Stimulated activated CD8-positive, alpha-beta memory T cell treated with anti-CD3 and anti-CD28 coated beads, Interleukin-7, amount 100 ng/mL, for 24 hours (primary cell): Measurements from ENCODE around the gene FSIP1.

Source experiments
- DNase-seq: peaks from one replicate; pipeline ENCODE4 v3.0.0-alpha.2; 2020; ENCODE audit warnings: low read depth

Gene FSIP1

DNA sequence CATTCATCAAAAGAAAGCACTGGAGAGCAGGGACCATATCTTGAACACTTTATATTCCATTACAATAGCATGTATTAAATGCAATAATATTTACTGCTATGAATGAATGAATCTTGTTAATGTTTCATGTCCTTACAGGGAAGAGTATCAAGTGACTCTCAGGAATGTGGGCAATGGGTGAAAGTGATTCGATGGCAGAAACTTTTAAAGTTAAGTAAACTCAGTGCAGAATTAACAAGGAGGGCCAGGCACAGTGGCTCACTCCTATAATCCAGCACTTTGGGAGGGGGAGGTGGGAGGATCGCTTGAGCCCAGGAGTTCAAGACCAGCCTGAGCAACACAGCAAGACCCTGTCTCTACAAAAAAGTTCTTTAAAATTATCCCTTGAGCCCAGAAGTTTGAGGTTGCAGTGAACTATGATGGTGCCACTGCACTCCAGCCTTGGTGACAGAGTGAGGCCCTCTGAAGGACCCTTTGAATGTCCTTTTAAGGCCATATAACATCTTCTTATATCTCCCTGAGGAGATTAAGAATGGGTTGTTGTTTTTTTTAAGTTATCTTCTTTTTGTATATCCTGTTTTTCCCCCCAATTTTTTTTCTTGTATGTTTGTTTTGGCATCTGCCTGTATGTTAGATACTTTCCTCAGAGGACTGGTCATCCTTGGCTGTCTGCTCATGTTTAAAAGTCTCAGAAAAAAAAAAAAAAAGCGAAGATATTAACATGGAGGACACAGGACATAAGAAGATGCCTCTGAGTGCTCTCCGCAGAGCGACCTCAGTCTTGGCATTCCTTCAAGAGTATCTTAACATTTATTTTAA, 9.6 kb upstream of the FSIP1 start:
- DNase-seq: no peak

DNA sequence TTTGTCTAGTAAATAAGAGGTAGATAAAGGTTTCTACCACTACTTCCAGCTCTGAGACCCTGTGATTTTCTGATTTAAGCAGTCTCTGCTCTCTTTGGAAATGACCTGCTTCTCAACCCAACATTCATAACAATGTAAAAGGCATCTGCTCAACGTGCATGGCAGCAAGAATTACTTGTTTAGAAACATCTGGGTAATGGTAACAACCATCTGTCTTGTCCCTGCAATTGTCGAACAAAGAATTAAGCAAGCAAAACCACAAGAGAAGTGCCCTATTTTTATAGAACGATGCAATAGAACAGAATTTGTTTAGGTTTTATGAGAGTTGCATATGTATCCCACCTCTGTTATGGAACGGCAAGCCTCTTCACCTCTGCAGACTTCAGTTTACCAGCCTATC, 7.1 kb upstream of the FSIP1 start:
- DNase-seq: no peak

GRCh38 chr15:39788800-39789565, 6.3 kb upstream of the FSIP1 start:
- no peak for DNase-seq

DNA sequence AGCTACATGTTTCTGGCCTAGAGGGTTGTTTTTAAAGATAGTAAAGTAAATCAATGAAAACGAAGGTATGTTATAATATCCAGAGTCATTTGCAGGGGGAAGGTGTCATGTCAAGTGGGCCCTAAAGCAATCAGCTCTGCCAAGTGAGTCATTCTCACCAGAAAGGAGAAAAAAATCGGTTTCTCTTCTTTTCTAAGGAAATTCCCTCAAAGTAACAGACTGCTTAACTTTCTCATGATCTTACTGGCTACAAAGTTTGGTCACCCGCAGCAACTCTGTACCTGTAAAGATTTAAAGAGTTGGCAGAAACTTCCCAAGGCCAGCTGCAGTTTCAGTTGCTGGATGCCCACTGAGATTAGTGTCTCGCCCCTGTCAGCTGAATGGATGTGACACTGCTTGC, 5.5 kb upstream of the FSIP1 start:
- DNase-seq: no peak

GRCh38 chr15:39787479-39787878, 4.8 kb upstream of the FSIP1 start:
- DNase-seq: no peak

DNA sequence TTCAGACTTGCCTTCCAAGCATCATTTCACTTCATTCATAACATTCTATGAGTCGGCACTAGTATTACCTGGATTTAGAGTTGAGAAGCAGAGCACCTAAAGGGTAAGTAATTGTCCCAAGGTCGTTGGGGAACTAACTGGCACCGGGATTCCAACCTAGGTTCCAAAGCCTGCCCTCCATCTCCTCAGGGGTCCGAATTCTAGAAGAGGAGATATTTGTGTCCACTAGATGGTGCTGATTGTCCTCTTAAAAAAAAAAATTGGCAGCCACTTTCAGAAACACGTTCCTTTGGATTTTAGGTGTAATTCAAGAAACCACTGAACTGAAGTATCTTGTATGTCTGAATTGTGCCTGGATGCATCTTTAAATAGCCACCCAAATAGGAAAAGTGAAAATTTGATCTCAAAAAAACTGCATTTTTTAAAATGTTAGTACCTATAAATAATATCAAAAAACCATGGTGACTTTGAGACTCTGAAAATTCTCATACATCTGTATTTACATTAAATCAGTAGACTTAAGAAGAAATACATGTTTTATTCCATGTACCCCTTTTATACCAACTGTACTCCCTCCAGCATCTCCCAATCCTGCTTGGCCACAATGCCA, 3.9 kb upstream of the FSIP1 start:
- no peak for DNase-seq

DNA sequence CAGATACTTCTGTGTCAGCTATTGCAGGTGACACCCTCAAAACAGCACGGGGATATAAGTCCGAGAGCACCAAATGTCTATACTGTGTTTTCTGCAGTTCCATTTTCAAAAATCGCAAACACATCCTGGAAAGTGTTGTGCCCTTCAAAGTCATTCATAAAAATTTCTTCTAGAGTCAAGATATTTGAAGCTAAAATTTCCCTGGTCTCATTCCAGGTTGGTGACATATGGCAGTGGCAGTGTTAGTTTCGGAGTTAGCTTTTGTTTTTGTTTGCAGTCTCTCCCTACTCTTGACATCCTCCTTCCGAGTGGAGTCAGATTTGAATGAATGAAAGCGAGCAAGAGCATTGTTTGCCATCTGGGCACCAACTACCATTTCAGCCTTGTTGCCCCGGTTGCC, 3.2 kb upstream of the FSIP1 start:
- DNase-seq: no peak

GRCh38 chr15:39785139-39785538, 2.5 kb upstream of the FSIP1 start:
- no peak for DNase-seq

- no peak for DNase-seq
These were observed 2.0 kb upstream of the FSIP1 start for GRCh38 chr15:39784638-39785037.

DNA sequence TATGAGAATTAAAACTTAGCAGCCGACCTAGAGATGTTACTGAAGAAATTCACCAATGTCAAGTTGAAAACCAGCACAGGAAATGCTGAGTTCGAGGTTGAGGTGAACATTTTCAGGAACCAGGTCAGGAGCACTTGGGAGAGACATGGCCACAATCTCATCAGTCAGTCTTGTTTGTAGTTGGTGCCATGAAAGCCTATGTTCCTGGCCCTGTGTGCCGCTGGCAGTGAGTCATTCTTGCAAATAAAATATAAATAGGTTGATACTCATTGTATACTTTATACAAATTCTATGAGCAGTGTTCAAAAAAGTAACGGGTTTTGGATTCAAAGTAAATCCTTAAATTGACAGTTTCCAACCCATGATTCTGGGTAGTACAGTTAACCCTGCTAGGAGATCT, 1.5 kb upstream of the FSIP1 start:
- DNase-seq: no peak

DNA sequence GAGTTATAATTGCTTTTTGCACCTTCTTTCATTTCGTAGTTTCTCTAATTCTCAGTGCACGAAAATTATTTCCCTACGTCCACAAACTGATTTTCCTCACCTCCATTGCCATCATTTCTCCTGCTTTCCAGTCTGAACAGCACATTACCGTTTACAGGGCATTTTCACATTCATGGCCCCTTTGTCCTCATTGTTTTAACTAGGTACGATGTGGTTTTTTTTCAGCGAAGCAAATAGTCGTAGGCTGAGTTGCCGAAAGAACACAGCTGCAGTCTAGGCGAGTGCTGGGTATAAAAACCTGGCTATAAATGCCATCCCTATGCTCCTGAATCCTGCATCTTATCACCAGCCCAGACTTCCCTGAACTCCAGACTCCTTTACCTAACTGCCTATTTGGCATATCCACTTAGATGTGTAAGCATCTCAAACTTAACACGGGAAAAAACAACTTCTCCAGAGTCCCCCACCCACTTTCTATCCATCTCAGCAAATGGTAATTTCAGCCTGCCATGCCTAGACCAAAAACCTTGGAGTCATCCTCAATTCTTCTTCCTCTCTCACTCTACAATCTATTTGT, 691 bp upstream of the FSIP1 start:
- DNase-seq: no peak

- DNase-seq: no peak
These were observed 706 bp downstream of the FSIP1 start for GRCh38 chr15:39781967-39782302.

DNA sequence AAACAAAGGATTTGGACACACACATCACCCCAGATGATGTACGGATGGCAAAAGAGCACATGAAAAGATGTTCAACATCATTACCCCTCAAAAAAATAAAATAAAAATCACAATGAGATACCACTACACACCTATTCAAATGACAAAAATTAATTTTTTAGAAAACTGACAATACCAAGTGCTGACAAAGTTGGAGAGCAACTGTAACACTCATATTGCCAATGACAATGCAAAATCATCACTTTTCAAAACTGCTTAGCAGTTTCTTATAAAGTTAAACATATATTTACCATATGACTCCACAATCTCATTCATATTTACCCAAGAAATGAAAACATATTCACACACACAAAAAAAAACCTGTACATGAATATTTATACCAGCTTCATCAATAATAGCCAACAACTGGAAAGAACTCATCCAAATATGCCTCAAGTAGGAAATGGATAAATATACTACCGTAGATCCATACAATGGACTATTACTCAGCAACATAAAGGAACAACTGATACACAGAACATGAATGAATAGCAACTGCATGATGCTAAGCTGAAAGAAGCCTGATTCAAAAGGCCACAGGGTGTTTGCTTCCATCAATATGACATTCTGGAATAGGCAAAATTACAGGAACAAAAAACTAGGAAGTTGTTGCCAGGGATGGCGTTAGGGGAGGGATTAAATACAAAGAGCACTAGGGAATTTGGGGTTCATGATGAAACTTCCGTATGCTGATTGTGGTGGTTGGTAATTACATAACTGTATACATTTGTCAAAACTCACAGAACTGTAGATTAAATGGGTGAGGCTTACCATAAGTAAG, 1.3 kb downstream of the FSIP1 start:
- no peak for DNase-seq

DNA sequence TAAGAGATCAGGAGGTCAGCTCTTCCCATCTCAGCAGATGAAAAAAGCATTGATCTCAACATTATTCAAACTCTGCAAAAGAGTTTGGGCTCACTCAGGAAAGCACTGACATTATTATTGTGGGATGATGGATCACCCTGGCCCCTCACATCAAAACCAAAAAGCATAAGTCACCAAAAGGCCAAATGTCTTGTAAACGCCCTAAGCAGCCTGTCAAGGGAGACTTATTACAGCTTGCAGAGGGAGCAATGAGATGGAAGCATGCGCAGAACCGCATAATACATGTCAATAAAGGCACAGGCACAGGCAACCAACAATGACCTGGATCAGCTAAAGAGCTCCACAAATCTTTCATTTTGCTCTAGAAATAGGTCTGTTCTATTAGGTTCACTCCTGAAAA, 4.6 kb downstream of the FSIP1 start:
- DNase-seq: no peak

DNA sequence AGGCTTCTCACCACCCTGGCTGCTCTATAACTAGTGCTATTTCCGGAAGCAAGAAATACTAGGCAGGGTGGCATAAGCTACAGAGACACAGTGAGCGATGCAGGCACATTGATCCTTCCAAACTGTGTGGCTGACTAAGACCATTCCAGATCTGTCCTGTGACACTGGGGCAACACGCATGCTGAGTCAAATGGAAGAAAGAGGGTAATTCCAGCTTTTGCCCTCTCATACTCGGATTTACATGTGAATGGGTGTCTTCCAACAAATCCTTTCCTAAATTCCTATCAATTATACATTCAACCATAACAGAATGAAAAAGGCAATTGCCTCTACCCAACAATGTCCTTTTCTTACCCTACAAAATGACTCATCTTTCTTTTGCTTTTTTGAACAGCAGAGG, 5.1 kb downstream of the FSIP1 start:
- DNase-seq: no peak

- DNase-seq: no peak
These were observed 6.6 kb downstream of the FSIP1 start for GRCh38 chr15:39776068-39776467.

DNA sequence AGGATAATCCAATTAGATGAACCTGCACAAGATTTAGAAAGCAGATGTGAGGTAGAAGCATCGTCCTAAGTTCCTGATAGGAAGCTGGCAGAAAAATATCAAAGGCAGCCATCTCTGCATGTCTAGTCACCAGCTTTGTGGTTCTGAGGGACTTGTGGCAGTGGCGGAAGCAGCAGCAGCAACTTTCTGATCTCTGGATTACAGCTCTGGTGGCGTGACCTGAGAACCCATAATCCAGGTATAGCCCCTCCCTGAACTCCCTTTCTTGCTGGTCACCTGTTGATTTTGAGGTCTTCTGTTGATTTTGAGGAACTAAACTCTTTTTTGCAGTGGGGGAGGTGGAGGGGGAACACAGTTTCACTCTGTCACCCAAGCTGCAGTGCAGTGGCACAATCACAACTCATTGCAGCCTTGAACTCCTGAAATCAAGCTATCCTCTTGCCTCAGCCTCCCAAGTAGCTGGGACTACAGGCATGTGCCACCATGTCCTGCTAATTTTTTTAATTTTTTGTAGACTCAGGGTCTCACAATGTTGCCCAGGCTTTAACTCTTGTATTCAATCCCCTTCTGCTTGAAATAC, 7.9 kb downstream of the FSIP1 start:
- DNase-seq: no peak

- no peak for DNase-seq
These were observed 11.6 kb downstream of the FSIP1 start for GRCh38 chr15:39770748-39771689.

DNA sequence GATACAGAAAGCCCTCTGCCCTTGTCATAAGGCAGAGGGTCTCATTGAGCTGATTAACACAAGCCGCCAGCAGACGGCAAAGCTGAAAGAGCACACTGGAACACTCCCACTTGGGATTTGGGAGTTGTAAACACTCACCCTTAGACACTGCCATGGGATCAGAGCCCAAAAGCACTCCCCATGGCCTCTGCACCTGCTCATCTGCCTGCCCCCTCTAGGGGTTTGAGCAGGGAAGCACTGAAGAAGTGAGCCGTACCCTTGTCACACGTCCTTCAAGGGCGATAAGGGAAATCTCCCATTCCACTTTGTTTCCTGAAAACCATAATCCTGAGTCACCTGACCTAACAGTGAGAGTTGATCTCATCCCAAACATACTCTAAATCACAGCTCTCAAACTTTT, 14.7 kb downstream of the FSIP1 start:
- DNase-seq: no peak

DNA sequence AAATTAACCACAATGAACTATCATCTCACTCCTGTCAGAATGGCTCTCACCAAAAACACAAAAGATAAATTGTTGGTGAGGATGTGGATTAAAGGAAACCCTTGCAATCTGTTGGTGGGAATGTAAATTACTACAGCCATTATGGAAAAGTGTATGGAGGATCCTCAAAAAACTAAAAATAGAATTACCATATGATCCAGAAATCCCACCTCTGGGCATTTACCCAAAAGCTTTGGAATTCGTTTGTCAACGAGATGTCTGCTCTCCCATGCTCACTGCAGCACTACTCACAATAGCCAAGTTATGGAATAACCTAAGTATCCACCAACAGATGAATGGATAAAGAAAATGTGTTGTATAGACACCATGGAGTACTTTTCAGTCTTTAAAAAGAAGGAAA, 21.6 kb downstream of the FSIP1 start:
- DNase-seq: no peak
